Left colon (tissue), 2 donors: ENCODE data around the gene SLC25A30. TPM values are rescaled to one million over a fixed set of nuclear protein-coding genes. Genes with fewer than 3 reads are reported as not detected.
"Not testable (repeated sequence)": the region's sequence is repeated elsewhere in the genome, so short reads cannot be mapped to it uniquely, and the experiment has no call there.

Experiments
- ATAC-seq: fragments of 200-7000 bp; cut with Tn5 transposase; one replicate; pipeline ENCODE4 v1.9.1; 2020; ENCODE audit warnings: mild to moderate bottlenecking, moderate library complexity
- DNase-seq, 2 donors: peaks; one replicate each; pipeline ENCODE4 v3.0.0-alpha.2; 2020
- intact Hi-C, 2 donors: fragments of 100-400 bp; cut with DNase I in 1 of 2; cut with micrococcal nuclease in 1 of 2; formaldehyde crosslinking; loops; one replicate each; pipeline versions ENCODE4 v1.11.2 to v1.14.0; 2022; cut with DNase I, micrococcal nuclease
- total RNA-seq, 2 donors: library from RNA; stranded (reverse); fragmentation: NEBNext Ultra II Directional; extraction: Animal tissue kit (Norgen Biotek cat#: 25700); gene quantifications; one replicate each; pipeline ENCODE4 v1.2.1, GENCODE V29; 2021
- donor health status: DM: no; HTN: no; CAD: no.
- donor health status: DM: yes; HTN: yes; CAD: no.

Gene SLC25A30
- total RNA-seq, 2 donors from 2014 or later = 11.8 to 13.5 TPM

- intact Hi-C loops, ATAC-seq, DNase-seq: not testable (repeated sequence)
These were observed 41.5 kb downstream of the SLC25A30 start for GRCh38 chr13:45376651-45377050.

- DNase-seq (no peak), ATAC-seq (no peak)
- intact Hi-C loops = no loop called here
These were observed 43.3 kb downstream of the SLC25A30 start for GRCh38 chr13:45374917-45375316.

- ATAC-seq (peak; percentile 88), DNase-seq (peak in 1 of 2 donors; percentile 51)
- intact Hi-C loops = no loop called here
These were observed 45.0 kb downstream of the SLC25A30 start for GRCh38 chr13:45373162-45373547.

GRCh38 chr13:45372189-45373161 is 45.7 kb downstream of the SLC25A30 start:
- DNase-seq (no peak), ATAC-seq (peak; percentile 33)
- intact Hi-C loops = no loop called here

GRCh38 chr13:45370922-45371406 is 47.2 kb downstream of the SLC25A30 start:
- intact Hi-C loops = no loop called here
- ATAC-seq (peak; percentile 46), DNase-seq (peak; percentile 42 to 64)

GRCh38 chr13:45369116-45369515 is 49.1 kb downstream of the SLC25A30 start:
- intact Hi-C loops = no loop called here
- DNase-seq (no peak), ATAC-seq (no peak)

GRCh38 chr13:45368571-45368970 is 49.6 kb downstream of the SLC25A30 start:
- intact Hi-C loops = no loop called here

GRCh38 chr13:45368005-45368404 is 50.2 kb downstream of the SLC25A30 start:
- DNase-seq (no peak), ATAC-seq (peak; percentile 50)

More at GRCh38 chr13:45368571-45368970, 49.6 kb downstream of the SLC25A30 start:
- ATAC-seq (peak; percentile 17), DNase-seq (no peak)

GRCh38 chr13:45367358-45367757 is 50.8 kb downstream of the SLC25A30 start:
- DNase-seq (peak; percentile 68 to 87), ATAC-seq (peak; percentile 86)
- intact Hi-C loops = no loop called here

More at GRCh38 chr13:45368005-45368404, 50.2 kb downstream of the SLC25A30 start:
- intact Hi-C loops = no loop called here

GRCh38 chr13:45365558-45365885 is 52.7 kb downstream of the SLC25A30 start:
- DNase-seq (no peak), ATAC-seq (no peak)
- intact Hi-C loops = no loop called here

GRCh38 chr13:45364876-45365557 is 53.2 kb downstream of the SLC25A30 start:
- ATAC-seq (no peak), DNase-seq (no peak)
- intact Hi-C loops = no loop called here

- intact Hi-C loops = no loop called here
- DNase-seq (no peak), ATAC-seq (no peak)
These were observed 55.2 kb downstream of the SLC25A30 start for GRCh38 chr13:45362939-45363338.

GRCh38 chr13:45361596-45362206 is 56.5 kb downstream of the SLC25A30 start:
- intact Hi-C loops = no loop called here
- DNase-seq (no peak), ATAC-seq (peak; percentile 12)

GRCh38 chr13:45356966-45357672 is 61.1 kb downstream of the SLC25A30 start:
- ATAC-seq (no peak), DNase-seq (no peak)
- intact Hi-C loops = no loop called here

GRCh38 chr13:45353895-45354294 is 64.3 kb downstream of the SLC25A30 start:
- no peak for ATAC-seq

GRCh38 chr13:45352031-45352430 is 66.1 kb downstream of the SLC25A30 start:
- intact Hi-C loops = no loop called here
- DNase-seq (no peak), ATAC-seq (no peak)

More at GRCh38 chr13:45353895-45354294, 64.3 kb downstream of the SLC25A30 start:
- no peak for DNase-seq
- intact Hi-C loops = no loop called here

GRCh38 chr13:45350152-45350551 is 68.0 kb downstream of the SLC25A30 start:
- DNase-seq = no peak
- intact Hi-C loops = no loop called here
- ATAC-seq = no peak

GRCh38 chr13:45349438-45349837 is 68.7 kb downstream of the SLC25A30 start:
- intact Hi-C loops = no loop called here

GRCh38 chr13:45344064-45344463 is 74.1 kb downstream of the SLC25A30 start:
- ATAC-seq, intact Hi-C loops, DNase-seq: not testable (repeated sequence)

More at GRCh38 chr13:45349438-45349837, 68.7 kb downstream of the SLC25A30 start:
- DNase-seq (no peak), ATAC-seq (no peak)
